DMS53 treated with DMSO at 0.1 percent for 48 hours (cell line): ENCODE data around the gene SCUBE3.

Experiments used
- DNase-seq: peaks from one replicate; lab custom pipeline; 2025; ENCODE audit not compliant: unreplicated experiment; lab: John Stamatoyannopoulos, UW

SCUBE3 gene

DNA sequence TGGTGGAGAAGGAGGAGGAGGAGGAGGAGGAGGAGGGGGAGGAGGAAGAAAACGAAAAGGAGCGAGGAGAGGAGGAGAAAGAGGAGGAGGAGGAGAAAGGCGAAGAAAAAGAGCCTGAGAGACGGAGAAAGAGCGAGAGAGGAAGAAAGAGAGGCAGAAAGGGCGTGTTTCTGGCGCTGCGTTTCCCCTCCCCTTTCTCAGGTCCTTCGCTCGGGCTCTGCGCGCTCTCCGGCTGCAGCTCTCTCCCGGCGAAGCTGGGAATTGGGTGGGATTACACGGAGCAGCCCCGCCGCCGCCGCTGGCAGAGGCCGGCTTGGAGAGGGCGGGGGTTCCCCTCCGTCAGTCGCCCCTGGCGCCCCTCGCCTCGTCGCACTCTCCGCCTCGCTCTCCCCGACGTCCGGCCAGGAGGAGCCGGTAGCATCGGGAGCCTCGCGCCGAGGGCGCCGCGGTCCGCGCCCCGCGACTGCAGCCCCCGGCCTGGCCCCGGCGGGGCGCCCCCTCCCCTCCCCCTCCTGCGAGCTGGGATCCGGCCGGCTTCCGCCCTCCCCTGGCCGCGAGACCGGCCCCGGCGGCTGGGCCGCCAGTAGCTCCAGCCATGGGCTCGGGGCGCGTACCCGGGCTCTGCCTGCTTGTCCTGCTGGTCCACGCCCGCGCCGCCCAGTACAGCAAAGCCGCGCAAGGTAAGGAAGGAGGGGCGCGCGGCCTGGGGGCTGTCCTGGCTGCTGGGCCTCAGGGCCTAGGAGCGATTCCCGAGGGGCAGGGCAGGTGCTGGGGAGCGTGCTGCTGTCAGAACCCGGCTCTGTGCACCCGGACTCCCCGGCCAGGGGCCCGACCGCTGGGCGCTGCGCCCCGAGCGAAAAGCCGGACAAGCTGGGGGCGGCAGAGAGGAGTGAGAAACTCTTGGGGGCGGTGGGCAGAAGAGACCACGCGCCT is at the start of gene SCUBE3:
TSS of gene SCUBE3 (plus strand) at position 133 of the 933 bp plus-strand sequence. CDS start at position 596, 463 bp downstream.
- peak; percentile 14 for DNase-seq

- DNase-seq = peak; percentile 55
Observed at GRCh38 chr6:35164277-35164676, 49.5 kb upstream of the SCUBE3 start.

DNA sequence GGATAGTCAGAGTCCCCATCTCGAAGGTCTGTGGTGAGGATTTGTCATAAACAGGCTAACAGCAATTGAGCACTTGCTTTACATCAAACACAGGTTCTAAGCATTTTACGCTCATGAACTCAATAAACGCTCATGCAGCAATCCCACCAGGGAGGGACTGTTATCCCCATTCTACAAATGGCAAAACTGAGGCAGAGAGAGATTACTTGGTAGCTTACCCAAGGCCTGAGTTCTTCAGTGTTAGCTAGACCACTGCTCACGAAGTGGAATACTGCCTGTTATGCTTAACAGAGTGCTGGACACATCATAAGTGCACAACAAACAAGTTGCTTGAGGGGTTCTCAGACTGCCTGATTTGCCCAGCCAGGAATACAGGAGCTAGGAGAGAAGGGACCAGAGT is 48.9 kb upstream of the SCUBE3 start:
- no peak for DNase-seq

DNA sequence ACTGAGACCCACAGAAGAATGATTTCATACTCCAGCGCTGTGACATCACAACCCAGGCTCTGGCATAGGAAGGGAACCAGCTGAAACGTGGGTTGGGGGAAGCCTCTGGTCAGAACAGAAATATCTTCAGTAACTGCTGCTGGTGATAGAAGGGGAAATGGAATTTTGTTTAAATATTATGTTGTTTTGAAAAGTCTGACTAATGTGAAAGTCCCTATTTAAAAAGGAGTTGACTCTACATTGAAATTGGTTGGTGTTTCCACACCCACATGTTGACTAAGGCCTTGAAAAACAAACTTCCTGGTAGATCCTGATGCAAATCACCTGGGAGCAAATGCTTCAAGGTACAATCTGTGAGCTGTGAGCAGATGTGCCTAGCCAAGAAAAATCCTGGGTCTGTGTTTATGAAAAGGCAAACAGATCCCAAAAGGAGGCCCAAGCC is 48.1 kb upstream of the SCUBE3 start:
- peak; percentile 84 for DNase-seq

DNA sequence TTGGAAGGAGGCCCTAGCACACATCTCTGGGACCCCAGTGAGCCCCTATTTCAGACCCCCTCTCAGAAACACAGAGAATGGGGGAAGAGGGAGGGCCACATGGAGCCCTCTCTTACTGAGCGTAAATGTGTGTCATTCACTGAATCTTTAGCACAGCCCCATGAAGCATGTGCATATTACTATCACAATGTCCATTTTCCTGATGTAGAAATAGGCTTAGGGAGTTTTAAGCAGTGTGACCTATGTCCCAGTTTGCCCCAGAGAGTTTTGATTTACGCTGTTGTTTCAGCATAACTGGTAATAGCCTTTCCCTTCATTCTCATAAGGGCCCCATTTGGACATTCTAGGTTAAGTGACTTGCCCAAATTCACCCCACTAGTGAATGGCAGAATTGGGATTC is 47.6 kb upstream of the SCUBE3 start:
- DNase-seq = peak; percentile 35

- DNase-seq = peak; percentile 56
Observed at GRCh38 chr6:35166520-35166919, 47.2 kb upstream of the SCUBE3 start.

- no peak for DNase-seq
Observed at GRCh38 chr6:35167505-35167904, 46.3 kb upstream of the SCUBE3 start.

DNA sequence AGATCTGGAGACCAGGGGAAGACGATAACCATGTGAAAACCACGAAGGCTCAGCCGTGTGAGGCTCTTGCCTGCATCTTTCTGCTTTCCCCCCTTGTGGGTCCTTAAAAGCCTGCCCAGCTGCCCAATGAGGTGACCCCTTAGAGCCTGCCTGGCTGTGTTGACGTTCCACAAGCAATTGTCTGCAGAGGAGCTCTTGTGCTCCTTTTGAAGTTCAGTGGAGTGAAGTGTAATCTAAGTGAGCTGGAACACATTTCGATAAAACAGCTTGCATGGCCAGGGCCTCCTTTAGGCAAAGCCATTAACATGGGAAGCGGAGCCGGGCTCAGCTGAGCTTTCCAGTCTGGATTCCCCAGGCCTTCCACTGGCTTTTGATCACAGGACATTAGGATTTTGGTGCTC is 45.3 kb upstream of the SCUBE3 start:
- peak; percentile 60 for DNase-seq

- no peak for DNase-seq
Observed at GRCh38 chr6:35170166-35170565, 43.6 kb upstream of the SCUBE3 start.

GRCh38 chr6:35170891-35171290 is 42.9 kb upstream of the SCUBE3 start:
- DNase-seq = no peak

DNA sequence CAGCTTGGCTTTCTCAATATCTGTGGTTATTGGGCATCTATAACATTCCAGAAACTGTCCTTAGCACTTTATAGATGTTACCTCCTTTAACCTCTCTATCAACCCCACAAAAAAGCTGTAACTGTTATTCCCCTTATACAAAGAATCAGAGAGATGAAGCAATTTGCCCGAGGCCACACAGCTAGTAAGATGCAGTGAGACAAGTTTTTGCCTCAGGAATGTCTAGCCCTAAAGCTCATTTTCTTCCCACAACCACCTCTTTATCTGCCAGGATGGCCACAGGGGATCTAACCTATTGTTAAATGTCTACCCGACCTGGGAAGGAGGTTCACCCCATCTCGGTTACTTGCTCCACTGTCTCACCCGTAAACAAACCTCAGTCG is 40.7 kb upstream of the SCUBE3 start:
- no peak for DNase-seq

DNA sequence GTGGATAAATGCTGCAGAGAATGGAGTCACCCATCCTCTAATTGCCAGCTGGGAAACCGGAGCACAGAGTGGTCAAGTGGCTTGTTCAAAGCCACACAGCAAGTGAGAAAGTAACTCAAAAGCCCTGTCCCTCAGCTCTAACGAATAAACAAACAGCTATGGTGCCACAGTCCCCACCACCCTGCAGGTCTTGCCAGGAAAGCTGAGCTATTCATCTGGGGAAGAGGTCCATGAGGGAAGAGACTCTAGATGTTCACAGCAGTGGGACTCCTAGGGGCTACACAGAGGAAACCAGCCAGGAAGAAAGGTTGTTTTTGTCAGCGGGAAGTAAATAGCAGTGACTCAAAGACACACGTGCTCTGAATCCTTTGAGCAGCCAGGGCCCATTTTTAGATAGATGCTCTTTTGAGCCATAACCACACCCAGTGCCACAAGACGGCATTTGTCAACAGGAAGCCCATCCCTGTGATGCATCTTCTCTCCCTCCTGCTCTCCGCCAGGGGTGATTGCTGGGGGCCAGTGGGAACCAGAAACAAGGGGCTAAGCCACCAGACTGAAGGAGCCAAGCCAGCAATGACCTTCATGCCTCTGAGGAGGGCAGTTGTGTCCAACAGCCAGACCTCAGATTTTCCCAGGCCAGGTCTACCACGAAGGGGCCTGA is 40.2 kb upstream of the SCUBE3 start:
- DNase-seq = no peak

DNA sequence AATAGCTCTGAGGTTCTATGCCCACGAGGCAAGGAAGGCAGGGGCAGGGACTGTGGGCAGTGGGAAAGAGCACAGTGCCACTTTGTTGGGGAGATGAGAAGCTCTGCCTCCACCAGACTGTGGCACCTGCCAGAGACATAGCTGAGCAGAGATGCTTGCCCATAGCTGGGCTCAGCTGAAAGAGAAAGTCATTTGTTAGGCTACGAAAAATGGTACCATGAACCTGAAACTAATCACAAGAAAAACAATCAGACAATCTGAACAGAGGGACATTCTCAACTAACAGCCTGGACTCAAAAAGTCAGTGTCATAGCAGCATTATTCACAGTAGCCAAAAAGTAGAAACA is 39.7 kb upstream of the SCUBE3 start:
- no peak for DNase-seq

DNA sequence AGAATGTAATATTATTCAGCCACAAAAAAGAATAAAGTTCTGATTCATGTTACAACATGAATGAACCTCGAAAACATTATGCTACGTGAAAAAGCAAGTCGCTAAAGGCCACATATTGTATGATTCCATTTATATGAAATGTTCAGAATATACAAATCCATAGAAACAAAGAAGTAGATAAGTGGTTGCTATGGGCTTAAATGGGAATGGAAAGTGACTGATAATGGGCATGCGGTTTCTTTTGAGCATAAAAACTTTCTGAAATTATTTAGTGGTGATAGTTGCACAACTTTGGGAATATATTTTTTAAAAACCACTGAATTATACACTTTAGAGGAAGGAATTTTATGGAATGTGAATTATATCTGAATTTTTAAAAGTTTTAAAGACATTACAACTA is 39.3 kb upstream of the SCUBE3 start:
- no peak for DNase-seq

- DNase-seq = no peak
Observed at GRCh38 chr6:35176301-35177024, 37.3 kb upstream of the SCUBE3 start.

GRCh38 chr6:35177157-35177556 is 36.6 kb upstream of the SCUBE3 start:
- DNase-seq = no peak

DNA sequence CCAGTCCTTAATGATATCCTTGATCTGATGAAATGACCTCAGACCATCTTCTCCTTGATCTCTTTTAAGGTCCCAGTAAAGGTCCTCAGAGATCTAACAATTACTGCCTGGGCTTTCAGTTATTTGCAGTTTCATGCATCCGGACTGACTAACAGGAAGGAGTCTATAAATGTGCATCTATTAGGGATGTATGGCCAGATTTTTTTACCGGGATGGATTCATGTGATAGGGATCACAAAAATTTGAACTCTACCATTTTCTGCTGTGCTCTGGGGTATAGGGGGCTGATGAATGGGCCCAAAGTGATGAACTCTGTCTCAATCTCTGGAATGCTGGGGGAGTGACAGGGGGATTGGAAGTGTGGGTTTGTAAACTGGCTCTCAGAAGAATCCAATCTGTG is 36.2 kb upstream of the SCUBE3 start:
- no peak for DNase-seq

GRCh38 chr6:35178012-35178411 is 35.7 kb upstream of the SCUBE3 start:
- DNase-seq = no peak

DNA sequence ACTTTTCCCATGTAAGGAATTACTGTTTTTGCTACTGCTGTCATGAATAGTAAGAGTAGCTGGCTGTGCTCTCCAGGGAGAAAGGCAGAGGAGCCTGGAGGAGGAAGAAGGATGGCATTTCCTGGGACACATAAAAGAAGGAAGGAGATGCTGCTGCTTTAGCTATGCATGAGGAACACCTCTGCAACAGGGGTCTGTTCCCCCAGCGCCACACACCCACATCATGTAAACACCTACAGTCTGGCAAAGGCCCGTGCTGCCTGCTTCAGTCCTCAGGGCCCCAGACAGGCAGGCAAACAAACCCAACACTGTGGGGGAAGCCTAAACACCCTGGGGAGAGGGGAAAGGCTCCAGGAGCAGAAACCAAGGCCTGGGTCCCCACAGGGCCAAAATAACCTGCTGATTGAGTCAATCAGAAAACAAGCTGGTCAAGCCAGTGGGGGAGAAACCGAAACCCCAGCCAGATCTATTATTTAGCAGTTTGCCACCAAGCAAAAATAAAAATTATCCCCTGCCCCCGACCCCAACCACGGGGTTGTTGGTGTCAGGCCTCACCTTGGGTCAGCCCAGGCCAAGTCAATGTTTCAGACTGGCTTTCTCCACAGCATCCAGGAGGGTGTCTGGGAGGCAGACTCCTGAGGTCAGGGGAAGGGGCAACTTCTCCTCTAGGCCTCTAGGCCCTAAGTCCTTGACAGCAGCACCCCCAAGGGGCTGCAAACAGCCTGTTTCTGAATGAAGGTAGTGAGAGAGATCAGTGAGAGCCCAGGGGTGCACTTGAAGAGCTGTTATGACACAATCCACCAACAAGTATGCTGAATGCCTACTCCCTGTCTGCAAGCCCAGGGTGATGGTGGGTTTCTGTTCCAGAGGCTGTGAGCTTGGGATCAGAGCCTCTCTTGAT is 34.6 kb upstream of the SCUBE3 start:
- no peak for DNase-seq

DNA sequence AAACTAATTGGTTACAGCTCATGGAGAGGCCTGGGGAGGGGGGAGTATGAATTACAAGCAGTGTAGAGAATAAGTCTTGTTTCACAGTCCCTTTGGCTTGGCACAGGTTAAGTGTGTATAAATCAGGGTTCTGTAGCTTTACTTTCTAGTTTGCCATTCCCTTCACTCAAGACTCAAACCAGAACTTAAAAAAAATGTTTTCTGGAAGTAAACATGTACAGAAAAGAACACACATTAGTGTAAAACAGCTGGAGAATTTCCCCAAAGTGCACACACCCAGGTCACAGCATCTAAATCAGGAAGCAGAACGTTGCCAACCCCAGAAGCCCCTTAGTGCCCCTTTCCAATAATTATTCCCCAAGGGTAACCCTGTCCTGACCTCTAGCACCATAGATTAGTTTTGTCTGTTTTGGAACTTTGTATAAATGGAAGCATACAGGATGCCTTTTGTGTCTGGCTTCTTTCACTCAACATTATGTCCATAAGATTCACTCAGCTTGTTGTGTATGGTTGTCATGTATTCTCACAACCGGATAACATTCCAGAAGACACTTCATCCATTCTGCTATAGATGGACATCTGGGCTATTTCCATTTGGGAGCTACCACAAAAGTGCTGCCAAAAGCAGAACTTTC is 33.7 kb upstream of the SCUBE3 start:
- no peak for DNase-seq
